DND-41 (cell line): ENCODE measurements around the gene RHBDF2.

Experiments used
- EZH2 ChIP-seq: IDR thresholded peaks from 3 replicates; pipeline ENCODE4 v1.6.1; 2012; ENCODE audit warnings: borderline replicate concordance, low read depth, mild to moderate bottlenecking, moderate library complexity, low read length, inconsistent platforms; ENCODE audit not compliant: severe bottlenecking
- TF ChIP-seq, protein P1 (sequence below): IDR thresholded peaks from 2 replicates; pipeline ENCODE4 v1.5.1; 2012; ENCODE audit warnings: borderline replicate concordance, low read length, moderate library complexity, mild to moderate bottlenecking; ENCODE audit not compliant: poor library complexity, severe bottlenecking; ENCODE audit errors: extremely low read depth

DNA sequence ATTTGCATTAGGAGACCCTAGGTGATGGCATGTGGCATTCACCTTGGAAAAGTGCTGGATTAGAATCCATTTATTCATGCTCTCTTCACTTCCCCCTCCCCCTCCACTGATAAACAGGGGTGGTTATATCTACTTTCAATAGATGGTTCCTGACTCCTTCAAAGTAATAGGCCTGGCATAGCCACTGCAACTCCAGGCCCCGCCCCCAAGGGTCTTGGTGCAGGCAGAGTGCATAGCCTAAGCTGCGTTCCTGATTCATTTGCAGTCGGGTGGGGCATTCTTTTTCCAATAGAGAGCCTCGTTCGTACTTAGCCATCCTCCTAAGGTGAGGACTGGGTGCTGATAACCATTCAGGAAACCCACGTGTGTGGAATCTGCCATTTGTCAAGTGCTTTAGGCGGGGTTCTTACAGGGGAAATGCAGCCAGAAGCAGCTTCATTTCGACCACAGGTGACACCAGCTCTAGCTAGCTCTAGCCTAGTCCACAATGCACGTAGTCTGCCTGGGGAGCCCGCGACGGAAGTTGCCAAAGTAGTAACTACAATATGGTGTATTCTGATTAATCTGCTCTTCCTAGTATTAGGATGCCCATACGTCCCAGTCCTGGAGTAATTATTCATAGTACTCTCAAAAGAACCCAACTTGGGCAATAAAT lies 59.4 kb downstream of the RHBDF2 start:
- TF ChIP-seq, protein P1, sequence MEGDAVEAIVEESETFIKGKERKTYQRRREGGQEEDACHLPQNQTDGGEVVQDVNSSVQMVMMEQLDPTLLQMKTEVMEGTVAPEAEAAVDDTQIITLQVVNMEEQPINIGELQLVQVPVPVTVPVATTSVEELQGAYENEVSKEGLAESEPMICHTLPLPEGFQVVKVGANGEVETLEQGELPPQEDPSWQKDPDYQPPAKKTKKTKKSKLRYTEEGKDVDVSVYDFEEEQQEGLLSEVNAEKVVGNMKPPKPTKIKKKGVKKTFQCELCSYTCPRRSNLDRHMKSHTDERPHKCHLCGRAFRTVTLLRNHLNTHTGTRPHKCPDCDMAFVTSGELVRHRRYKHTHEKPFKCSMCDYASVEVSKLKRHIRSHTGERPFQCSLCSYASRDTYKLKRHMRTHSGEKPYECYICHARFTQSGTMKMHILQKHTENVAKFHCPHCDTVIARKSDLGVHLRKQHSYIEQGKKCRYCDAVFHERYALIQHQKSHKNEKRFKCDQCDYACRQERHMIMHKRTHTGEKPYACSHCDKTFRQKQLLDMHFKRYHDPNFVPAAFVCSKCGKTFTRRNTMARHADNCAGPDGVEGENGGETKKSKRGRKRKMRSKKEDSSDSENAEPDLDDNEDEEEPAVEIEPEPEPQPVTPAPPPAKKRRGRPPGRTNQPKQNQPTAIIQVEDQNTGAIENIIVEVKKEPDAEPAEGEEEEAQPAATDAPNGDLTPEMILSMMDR, result no peak
- TF ChIP-seq EZH2, result no peak
